GM18511 (cell line): Measurements from ENCODE around the gene BTBD16.

ENCODE experiments used
- ATAC-seq: cut with Tn5 transposase; IDR thresholded peaks from one replicate; pipeline ENCODE4 v1.9.1; 2021; ENCODE audit warnings: mild to moderate bottlenecking, moderate library complexity; ENCODE audit not compliant: unreplicated experiment

The BTBD16 gene

DNA sequence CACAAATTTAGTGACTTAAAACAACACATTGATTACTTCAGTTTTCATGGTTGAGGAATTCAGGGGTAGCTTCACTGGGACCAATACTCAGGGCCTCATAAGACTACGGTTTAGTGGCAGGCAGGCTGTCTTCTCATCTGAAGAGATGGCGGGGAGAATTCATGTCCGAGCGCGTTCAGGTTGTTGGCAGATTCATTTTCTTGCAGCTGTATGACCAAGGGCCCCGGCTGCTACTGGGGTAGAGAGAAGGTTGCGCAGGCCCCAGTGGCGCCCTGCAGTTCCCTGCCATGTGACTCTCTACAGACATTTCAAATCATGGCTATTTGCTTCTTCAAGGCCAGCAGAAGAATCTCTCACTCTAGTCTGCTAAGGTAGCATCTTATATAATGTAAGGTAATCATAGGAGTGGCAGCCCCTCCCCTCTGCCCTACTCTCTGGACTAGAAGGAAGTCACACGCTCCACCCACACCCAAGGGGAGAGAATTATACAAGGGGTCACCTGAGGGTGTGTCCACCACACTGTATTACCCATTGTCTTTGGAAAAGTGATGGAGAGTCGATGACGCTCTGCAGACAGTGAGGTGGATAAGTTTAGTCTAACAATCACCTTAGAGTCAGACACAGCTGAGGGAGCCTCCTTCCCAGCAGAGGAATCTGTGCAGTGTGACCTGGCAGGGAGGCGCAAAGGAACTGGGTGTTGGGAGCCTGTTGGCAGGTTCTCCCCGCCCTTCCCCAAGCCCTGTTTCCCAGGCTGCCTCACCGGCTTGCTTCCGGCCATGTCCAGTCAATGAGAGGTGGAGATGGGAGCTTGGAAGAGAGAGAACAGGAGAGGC, 67.7 kb downstream of the BTBD16 start:
- no peak for ATAC-seq

DNA sequence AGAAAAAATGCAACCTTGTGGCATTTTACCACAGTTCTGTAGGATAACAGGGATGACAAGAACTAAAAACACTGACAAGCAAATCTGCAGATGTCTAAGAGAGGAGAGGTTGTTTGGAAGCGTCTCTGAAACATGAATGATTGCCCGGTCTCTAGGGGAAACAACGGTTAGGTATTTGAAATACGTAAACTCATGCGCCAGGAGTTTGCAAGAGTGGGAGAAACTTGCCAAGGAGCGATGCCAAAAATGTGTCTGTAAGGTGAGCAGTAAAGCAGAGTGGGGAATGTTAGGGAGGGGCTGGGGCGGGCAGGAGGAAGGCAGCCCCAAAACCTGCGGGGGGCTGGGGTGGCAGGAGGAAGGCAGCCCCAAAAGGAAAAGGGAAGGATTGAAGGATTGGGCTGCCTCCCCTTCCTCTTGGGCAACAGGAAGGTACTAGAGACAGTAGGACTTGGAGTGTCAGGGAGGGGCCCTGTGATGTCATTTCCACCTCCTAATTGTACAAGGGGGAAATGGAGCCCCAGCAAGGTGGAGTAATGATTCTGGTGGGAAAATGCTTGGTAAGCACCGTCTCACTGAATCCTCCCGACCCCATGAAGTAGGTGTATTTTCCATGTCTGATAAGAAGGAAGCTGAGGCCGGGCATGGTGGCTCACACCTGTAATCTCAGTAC, 70.2 kb downstream of the BTBD16 start:
- ATAC-seq: no peak

DNA sequence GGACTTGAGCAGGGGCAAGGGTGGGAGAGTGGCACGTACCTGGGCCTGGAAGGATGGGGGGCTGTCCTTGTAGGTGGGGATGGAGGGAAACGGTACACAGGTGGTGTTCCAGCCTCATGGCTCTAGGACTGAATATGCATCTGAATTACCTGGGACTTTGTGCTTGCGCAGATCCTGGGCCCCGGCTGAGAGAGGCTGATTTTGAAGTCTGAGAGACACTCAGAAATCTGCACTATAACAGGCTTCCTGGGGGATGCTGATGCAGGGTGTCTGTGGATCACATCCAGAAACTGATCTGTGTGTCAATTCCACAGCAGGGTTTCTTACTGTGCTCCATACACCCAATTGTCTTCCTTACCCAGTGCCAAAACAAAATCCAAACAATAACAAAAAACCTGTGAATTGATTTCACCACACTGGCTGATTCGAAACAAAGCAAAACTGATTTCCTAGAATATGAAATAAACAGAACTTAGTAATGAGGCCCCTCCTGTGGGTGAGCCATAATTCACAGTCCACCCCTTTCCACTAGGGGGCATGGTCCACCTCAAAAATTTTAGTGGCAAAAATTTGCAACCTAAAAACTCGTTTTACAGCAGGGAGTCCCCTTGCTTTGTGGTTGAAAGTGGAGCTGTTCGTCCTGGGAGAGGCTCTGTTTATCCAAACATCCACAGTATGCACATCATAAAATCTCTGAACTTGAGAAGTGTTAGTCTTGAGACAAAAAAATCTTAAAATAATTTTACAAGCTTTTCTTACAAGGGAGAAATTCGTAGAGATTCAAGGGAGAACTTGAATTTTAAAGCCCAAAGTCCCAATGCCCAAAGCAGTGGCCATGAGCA, 71.4 kb downstream of the BTBD16 start:
- ATAC-seq: no peak

DNA sequence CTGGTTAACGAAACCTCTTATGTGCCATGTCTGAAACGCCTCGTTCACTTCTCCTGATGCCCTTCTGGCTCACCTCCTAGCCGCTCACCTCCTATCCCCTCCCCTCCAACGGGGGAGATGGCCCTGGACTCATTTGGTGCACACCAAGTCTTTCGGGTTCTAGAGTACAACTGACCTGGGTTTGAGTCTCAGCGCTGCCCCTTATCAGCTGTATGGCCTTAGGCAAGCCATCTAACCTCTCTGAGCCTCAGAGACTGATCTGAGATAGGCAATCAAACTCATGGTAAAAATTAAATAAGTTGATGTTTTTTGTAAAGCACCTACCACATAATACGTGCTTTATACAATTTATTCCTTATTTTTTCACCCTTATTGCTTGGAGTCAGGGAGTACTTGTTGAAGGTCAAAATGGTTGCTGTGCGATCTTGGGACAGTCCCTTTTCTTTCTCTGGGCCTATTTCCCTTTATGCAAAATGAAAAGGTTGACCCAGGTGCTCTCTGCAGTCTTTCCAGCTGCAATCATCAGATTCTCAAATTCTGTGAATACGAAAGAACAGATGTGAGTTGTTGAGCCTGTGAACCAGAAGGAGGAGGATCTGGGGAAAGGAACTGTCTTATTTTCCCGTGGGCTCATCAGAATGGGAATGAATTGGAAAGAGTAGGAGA, 72.2 kb downstream of the BTBD16 start:
- ATAC-seq: no peak

DNA sequence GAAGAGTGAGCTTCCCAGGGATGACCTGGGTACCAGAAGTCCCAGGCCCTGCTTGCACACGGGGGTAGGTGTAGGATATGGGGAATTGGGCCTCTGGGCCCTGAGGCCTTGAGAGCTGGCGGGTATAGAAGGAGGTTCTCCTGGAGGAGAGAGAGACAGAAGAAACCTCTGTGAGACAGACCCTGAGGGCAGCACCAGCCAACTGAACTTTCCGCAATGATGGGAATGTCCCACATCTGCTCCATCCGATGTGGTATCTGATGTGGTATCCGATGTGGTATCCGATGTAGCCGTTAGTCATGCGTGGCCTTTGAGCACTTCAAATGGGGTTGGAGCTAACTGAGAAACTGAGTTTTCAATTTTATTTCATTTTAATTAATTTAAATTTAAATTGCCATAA, 72.8 kb downstream of the BTBD16 start:
- ATAC-seq: no peak

DNA sequence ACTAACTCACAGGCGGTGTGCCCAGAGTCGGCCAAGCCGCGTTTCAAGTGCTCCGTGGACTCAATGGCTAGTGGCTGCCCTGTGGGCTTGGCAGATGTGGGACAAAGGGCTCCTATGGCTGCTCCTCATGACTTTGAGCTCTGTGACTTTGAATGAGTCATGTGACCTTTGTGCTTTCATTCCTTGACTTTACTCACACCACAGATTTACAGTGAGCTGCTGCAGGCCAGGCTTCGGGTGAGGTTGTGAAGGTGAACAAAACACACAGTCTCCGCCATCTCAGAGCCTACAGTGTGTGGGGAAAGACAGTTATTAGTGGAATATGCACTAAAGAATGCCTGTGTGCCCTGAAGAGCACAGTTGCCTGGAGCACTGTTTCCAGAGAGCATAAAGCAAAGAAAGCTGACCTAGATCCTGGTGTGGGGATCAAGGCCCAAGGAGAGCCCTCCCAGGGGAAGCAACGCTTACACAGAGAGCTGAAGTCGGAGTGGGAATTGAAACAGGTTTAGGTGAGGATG, 73.7 kb downstream of the BTBD16 start:
- ATAC-seq: no peak

DNA sequence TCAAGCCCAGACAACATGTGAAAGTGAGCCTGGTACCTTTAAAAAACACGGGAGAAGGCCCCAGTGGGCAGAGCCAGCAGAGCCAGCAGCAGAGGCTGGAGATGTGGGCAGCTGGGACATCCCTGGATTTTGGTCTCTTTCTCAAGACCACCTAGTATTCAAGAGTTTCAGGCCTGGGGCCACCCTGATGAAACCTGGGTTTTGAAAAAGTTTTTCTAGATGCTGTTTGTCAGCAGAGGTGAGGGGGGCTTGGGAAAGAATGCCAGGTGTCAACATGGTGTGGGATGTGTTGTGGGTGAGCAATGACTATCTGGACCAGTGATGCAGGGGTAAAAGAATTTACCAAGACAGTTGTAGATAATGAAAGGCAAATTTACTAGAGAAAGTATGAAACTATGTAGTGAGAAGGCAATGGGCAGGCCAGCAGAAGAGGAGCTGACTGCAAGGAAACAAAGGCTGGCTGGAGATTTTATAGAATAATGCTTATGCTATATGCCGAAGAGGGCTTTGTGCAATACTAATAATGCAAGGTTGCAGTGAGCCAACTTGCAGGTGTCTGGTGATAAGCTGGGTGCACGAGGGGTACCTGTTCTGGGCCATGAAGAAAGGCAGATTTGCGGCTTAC, 75.3 kb downstream of the BTBD16 start:
- ATAC-seq: no peak

DNA sequence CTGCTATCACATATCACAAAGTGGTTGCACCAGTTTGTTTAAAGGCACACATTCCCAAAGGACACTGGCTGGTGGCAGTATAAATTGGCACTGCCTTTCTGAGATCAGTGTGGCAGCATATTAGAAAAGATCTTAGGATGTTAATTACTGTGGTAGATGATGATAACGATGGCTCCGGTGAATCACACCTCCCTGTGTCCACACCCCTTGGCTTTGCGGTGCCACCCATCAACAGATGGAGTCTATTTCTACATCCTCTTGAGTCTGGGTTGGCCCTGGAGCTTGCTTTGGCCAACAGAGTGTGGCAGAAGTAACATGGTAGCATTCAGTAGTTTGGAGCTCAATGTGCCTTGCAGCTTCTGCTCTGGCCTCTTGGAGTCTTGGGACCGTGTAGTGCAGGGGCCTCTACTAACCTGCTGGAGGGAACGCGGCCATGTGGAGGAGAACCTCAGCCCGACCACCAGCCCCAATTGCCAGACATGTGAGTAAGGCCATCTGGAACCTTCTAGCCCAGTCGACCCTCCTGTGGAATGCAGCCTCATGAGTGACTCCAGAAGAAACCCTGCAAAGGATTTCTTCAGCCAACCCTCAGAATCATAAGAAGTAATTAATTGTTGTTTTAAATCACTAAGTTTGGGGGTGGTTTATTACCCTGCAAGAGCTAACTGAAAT, 76.2 kb downstream of the BTBD16 start:
- no peak for ATAC-seq

DNA sequence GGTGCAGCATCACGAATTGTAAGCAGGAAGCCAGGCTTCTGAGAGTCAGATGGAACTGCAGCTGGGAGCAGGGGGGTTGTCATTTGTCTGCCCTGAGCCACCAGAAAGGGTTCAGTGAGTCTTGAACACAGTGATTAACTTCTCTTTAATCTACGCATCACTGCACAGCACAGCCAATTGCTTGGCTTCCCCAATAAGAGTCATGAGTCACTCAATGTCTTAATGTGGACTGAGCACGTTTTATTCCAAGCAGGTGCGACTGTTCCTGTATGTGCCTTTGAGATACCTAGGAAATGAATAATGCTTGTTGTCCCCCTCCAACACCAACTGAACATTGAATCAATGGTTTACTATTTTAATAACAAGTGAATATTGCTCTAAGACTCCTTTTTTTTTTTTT, 77.4 kb downstream of the BTBD16 start:
- no peak for ATAC-seq

DNA sequence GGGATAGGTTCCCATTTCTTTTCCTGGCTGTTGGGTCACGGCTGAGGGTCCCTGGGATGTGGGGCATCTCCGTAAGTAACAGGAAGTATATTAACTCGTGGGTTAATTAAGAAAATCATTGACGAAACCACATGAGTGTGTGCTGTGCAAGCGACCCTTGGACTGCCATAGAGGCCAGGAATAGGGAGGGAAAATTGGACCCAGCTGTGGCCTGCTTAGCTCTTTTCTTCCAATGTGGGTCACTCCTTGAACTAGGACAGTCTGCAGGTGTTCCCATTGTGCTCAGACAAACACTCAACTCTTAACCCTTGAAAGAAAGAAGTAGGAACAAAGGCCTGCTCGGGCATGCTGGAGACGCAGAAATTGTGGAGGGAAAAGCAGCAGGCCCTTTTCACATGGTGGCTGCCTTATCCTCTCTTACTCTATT, 77.9 kb downstream of the BTBD16 start:
- ATAC-seq: no peak

DNA sequence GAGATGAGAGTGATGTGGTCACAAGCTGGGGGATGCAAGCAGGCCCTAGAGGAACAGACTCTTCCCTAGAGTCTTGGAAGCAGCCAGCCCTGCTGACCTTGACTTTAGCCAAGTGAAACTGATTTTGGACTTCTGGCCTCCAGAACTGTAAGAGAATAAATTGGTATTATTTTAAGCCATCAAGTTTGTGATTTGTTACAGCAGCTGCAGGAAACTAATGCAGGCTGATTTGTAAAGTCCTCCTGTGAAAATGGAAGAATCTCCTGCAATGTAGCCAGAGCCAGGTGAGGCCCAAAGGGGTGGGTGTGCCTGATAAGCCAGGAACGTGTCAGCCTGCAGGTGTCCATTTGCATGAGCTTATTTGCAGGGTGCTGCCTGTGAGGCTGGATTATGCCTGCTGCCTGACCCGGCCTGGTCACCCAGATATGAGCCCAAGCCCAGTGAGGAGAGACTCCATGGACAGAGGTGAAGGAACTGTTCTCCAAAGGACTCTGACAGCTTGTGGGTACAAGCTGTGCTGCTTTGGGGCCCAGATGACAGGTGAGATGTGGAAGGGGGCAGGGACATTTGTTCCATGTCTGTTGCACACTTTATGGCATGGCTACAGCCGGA, 78.8 kb downstream of the BTBD16 start:
- ATAC-seq: no peak

DNA sequence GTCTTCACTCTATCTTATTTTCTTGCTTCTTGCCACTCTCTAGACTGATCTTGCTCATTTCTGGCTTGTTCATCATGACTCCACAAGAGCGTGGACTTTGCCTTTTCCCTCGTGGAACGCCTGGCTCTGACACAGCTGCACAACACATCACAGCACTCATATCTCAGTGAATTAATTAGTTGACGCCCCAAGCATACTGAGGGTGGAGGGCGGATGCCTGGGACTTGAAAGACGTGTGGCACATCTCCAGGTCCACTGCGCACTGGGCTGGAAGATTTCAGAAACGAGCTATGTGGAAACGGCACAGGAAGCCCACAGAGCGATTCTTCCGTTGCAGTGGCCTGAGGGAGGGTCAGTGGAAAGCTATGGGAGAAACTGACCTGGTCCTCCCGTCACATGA, 79.8 kb downstream of the BTBD16 start:
- ATAC-seq: no peak

DNA sequence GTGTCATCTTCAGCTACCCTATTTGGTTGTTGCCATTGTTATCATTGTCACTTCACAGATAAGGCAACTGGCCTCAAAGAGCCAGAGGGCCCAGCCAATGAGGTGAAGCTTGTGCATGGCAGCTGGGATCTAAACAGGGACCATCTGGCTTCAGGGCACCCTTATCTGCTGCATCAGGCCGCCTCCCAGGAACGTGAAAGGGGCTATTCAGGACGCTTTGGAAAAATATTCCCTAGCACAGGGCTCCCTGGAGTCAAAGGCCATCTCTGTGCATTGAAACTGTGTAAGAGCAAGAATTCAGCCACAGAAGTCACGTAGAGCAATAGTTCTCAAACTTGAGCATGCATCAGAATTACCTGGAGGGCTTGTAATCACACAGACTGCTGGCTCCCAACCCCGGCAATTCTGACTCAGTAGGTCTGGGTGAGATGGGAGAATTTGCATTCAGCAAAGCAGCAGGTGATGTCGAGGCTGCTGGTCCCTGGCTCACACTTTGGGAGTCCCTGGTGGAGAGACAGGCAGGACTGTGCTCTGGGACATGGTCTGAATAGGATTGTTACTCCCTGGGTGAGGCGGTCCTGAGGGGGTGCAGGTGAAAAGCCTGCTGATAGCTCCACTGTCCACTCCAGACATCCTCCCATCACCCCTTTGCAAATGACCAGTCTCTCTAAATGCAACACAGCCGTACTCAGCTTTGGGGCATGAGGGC, 81.9 kb downstream of the BTBD16 start:
- no peak for ATAC-seq

DNA sequence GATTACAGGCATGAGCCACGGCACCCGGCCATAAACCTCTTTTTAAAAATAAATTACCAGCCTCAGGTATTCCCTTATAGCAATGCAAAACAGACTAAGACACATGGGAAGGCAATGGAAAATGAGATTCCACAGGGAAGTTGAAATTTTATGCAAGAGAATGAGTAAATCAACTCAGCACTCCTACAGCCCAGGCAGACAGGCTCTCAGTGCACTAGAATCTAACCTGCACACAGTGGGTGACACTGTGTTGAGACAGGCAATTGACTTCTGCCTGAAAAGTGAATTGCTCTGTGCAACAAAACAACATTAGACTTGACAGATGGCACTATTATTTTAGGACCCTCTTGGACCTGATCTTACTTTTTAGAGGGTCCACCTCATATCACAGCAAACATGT, 83.3 kb downstream of the BTBD16 start:
- no peak for ATAC-seq

DNA sequence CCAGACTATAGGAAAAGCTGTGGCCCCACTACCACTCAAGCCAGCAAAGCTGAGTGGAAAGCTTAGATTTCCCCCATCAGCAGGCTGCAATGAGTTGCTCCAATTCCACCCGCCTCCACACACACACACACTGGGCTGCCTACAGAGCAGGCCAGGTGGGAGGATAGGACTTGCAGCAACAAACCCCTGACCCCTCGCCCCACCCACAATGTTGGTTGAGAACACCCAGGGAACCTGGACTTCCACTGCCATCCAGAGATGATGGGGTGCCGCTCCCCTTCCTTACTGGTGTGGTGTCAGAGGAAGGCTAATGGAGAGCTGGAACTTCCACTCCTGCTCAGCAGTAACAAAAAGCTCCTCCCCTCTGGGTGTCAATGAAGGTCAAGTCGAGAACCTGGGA, 86.6 kb downstream of the BTBD16 start:
- no peak for ATAC-seq

DNA sequence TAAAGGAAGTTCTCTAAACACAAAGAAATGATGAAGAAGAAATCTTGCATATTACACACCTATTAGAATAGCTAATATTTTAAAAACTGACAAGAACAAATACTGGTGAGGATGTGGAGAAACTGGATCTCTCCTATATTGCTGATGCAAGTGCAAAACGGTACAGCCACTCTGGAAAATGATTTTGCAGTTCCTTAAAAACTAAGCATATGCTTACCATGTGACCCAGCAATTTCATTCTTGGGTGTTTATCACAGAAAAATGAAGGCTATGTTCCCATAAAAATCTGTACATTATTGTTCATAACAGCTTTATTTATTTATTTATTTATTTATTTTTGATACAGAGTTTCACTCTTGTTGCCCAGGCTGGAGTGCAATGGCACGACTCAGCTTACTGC, 88.5 kb downstream of the BTBD16 start:
- ATAC-seq: no peak

DNA sequence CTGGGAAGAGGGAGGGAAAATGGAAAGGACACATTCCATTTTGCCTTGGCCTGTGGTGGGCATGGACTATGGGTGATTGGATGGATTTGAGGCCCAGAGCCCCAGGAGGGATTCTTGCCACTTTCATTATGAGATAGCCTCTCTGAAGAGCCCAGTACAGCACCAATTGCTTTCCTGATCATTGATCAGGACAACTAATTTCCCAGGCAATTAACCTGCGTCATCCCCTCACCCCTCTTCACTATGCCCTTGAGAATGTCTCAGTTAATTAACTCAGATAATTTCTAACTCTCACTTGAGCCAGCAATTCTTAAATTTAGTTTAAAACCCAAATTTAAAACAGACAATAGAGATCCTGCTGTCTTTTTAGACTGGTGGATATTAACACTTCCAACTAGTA, 90.0 kb downstream of the BTBD16 start:
- no peak for ATAC-seq

DNA sequence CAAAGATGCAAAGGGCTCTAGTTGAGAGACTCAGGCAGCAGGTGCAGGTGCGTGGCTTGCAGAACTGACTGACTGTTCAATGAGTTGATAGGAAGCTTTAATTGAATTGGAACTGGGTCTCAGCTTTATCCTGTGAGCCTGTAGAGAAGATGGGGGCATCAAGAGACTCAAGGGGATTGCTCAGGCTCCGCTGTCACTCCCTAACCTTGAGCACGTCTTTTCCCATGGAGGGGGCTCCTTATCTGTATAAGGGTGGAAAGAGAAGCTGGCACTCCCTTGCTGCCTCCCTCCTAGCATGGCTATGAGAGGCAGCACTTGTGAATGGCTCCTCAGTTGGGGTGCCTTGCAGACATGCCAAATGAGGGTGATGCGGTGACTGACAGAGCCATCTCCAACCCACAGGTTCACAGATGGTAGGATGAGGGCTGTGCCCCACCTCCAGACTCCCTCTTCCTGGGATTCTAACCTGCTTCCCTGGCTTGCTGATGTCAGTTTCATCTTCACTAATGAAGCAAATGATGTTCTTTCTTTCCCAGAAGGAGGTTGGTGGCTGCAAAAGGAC, 91.0 kb downstream of the BTBD16 start:
- no peak for ATAC-seq

DNA sequence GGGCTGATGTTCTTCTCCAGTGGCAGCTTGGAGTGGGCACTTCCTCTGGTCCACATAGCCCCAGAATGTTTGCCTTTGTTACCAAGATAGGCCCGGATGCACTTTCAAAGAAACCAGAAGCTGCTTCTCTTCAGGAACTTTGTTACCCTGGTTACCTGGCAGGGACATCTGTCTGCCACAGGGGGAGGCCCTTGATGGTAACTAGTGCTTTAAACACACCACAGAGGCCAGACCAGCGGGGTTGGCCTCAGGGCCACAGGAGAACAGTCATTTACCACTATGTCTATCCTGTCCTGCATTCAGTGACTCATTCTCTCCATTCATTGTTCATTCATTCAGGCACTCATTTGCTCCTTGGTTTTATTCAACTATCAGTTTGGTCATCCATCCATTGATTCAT, 91.5 kb downstream of the BTBD16 start:
- no peak for ATAC-seq
